NCI-H2081 (cell line): ENCODE data around the gene EIF4G3.
"Not testable (repeated sequence)": the region's sequence is repeated elsewhere in the genome, so short reads cannot be mapped to it uniquely, and the experiment has no call there.

Source experiments
- DNase-seq, 2 experiments: peaks; one replicate each; lab custom pipeline; 2025; lab: John Stamatoyannopoulos, UW

Gene EIF4G3

GRCh38 chr1:21024918-21025317 is 151.8 kb downstream of the EIF4G3 start:
- no peak for DNase-seq

- not testable (repeated sequence) for DNase-seq
These were observed 152.4 kb downstream of the EIF4G3 start for GRCh38 chr1:21024136-21024896.

- DNase-seq: peak; percentile 84 to 98
These were observed 154.2 kb downstream of the EIF4G3 start for GRCh38 chr1:21022279-21023040.

- no peak for DNase-seq
These were observed 155.4 kb downstream of the EIF4G3 start for GRCh38 chr1:21021311-21021710.

GRCh38 chr1:21020151-21020550 is 156.5 kb downstream of the EIF4G3 start:
- DNase-seq: no peak

- DNase-seq: no peak
These were observed 158.0 kb downstream of the EIF4G3 start for GRCh38 chr1:21018673-21019072.

GRCh38 chr1:21013510-21013909 is 163.2 kb downstream of the EIF4G3 start:
- no peak for DNase-seq

- no peak for DNase-seq
These were observed 163.8 kb downstream of the EIF4G3 start for GRCh38 chr1:21012937-21013336.

- no peak for DNase-seq
These were observed 168.8 kb downstream of the EIF4G3 start for GRCh38 chr1:21007876-21008275.

GRCh38 chr1:21005466-21006239 is 171.0 kb downstream of the EIF4G3 start:
- DNase-seq: peak in 1 of 2 experiments; percentile 54

GRCh38 chr1:21003281-21004045 is 173.2 kb downstream of the EIF4G3 start:
- no peak for DNase-seq

GRCh38 chr1:21001042-21001441 is 175.7 kb downstream of the EIF4G3 start:
- no peak for DNase-seq

GRCh38 chr1:21000245-21000594 is 176.5 kb downstream of the EIF4G3 start:
- DNase-seq: no peak

GRCh38 chr1:20999525-21000244 is 177.0 kb downstream of the EIF4G3 start:
- no peak for DNase-seq

- DNase-seq: no peak
These were observed 177.9 kb downstream of the EIF4G3 start for GRCh38 chr1:20998826-20999225.

- no peak for DNase-seq
These were observed 179.0 kb downstream of the EIF4G3 start for GRCh38 chr1:20997602-20998224.

GRCh38 chr1:20996554-20996953 is 180.1 kb downstream of the EIF4G3 start:
- peak in 1 of 2 experiments; percentile 62 for DNase-seq

- peak; percentile 29 to 44 for DNase-seq
These were observed 182.8 kb downstream of the EIF4G3 start for GRCh38 chr1:20993716-20994575.

- no peak for DNase-seq
These were observed 184.2 kb downstream of the EIF4G3 start for GRCh38 chr1:20992322-20993056.
